Breast epithelium (tissue), 3 donors: ENCODE data around the gene RBBP8.

ENCODE experiments used
- CTCF ChIP-seq, 3 donors: fragments of 450-650 bp; IDR thresholded peaks; one replicate each; pipeline ENCODE4 v1.5.1; 2016 to 2017; ENCODE audit warnings: antibody characterized with exemption in 3 of 3, mild to moderate bottlenecking in 3 of 3, moderate library complexity in 3 of 3
- POLR2A ChIP-seq: fragments of 450-650 bp; IDR thresholded peaks from one replicate; pipeline ENCODE4 v1.6.1; 2016; ENCODE audit warnings: antibody characterized with exemption, mild to moderate bottlenecking, moderate library complexity
- POLR2AphosphoS5 ChIP-seq, 3 donors: sonication (generic); formaldehyde crosslinking; IDR thresholded peaks; one replicate each; pipeline ENCODE4 v1.6.1; 2017; ENCODE audit warnings: antibody characterized with exemption in 3 of 3

GRCh38 chr18:22980394-22980793, 47.3 kb downstream of the RBBP8 start:
- TF ChIP-seq CTCF (IDR thresholded peaks at IDR 0.05) (no peak), POLR2AphosphoS5 (IDR thresholded peaks at IDR 0.05) (no peak), POLR2A (no peak)
